Gastroesophageal sphincter (tissue), 4 donors: Measurements from ENCODE around the gene SMDT1. TPM values are rescaled to one million over a fixed set of nuclear protein-coding genes. Genes with fewer than 3 reads are reported as not detected.
A peak's percentile ranks its signal among the peaks of the same experiment; 100 is the strongest.

Experiments used
- ATAC-seq: fragments of 150-250 bp; one replicate; pipeline ENCODE4 v1.9.1; 2016; ENCODE audit warnings: mild to moderate bottlenecking, moderate library complexity
- H3K27ac ChIP-seq, 4 donors: fragments of 200-600 bp; sonication (generic) in 3 of 4; 1 replicate in 3 of 4; 2 replicates in 1 of 4; pipeline ENCODE4 v1.5.1; 2016 to 2019
- H3K27me3 ChIP-seq: fragments of 200-600 bp; sonication (generic); one replicate; pipeline ENCODE4 v1.5.1; 2019
- H3K36me3 ChIP-seq, 2 donors: fragments of 200-600 bp; sonication (generic); one replicate each; pipeline ENCODE4 v1.5.1; 2019; ENCODE audit warnings: control low read depth in 1 of 2
- H3K4me1 ChIP-seq, 3 donors: fragments of 200-600 bp; sonication (generic); 1 replicate in 2 of 3; 2 replicates in 1 of 3; pipeline ENCODE4 v1.5.1; 2016 to 2019; ENCODE audit warnings: control low read depth in 2 of 3
- H3K4me3 ChIP-seq, 2 donors: fragments of 200-600 bp; sonication (generic); one replicate each; pipeline ENCODE4 v1.5.1; 2019; ENCODE audit warnings: mild to moderate bottlenecking in 1 of 2, moderate library complexity in 1 of 2
- H3K9me3 ChIP-seq, 3 donors: fragments of 200-600 bp; sonication (generic); one replicate each; pipeline ENCODE4 v1.5.1; 2017 to 2019; ENCODE audit warnings: control low read depth in 2 of 3
- EP300 ChIP-seq: sonication (generic); formaldehyde crosslinking; IDR thresholded peaks from one replicate; pipeline ENCODE4 v1.6.1; 2017; ENCODE audit warnings: antibody characterized with exemption, mild to moderate bottlenecking
- POLR2A ChIP-seq, 2 donors: fragments of 450-650 bp; IDR thresholded peaks; one replicate each; pipeline ENCODE4 v1.6.1; 2017; ENCODE audit warnings: antibody characterized with exemption in 2 of 2, mild to moderate bottlenecking in 2 of 2, moderate library complexity in 1 of 2
- POLR2AphosphoS5 ChIP-seq: sonication (generic); formaldehyde crosslinking; IDR thresholded peaks from one replicate; pipeline ENCODE4 v1.6.1; 2017; ENCODE audit warnings: antibody characterized with exemption
- WGBS, 2 donors: methylation state at CpG; one replicate each; pipeline ENCODE4 v1.1.5; 2018; ENCODE audit warnings: low coverage in 1 of 2; 5-methylcytosine and 5-hydroxymethylcytosine counted together
- total RNA-seq, 4 donors: library from RNA; depleted of rRNA; stranded (reverse); fragments of >200 nt; gene quantifications; one replicate each; pipeline ENCODE4 v1.1.0, GENCODE V29; 2016
- TF ChIP-seq, protein P1 (sequence below), 4 experiments: fragments of 200-600 bp in 2 of 4; fragments of 450-650 bp in 2 of 4; sonication (generic) in 1 of 4; IDR thresholded peaks; one replicate each; pipeline ENCODE4 v1.5.1; 2017 to 2019; ENCODE audit warnings: antibody characterized with exemption in 4 of 4, mild to moderate bottlenecking in 2 of 4, moderate library complexity in 2 of 4

The SMDT1 gene
- total RNA-seq, 4 donors from 2014 or later = 8.6 to 22.4 (median 19.4) TPM

DNA sequence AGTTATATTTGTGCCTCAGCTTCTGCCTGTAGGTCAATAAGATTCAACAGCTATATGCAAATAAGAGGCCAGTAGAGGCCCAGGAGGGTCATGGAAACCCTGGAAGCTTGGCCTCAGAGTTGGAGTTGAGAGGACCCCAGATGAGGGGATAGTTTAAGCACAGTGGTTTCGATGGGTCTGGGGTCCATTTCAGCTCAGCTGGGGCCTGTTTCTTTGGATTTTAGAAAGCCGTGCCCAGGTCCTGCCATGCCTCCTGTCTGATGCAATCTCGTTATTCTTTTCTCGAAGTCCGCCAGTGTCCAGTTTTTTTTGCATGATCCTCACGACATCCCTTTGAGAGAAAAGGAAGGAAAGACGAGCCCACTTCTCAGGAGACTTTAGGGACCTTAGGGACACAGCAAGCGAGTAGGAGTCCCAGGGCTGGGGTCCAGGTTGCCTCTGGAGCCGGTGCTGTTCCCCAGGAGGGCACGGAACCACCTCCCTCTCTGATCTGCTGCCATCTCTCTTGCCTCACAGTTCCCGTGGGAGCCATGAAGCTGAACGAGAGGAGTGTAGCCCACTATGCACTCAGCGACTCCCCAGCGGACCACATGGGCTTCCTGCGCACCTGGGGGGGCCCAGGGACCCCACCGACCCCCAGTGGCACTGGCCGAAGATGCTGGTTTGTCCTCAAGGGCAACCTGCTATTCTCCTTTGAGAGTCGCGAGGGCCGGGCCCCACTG lies 2.6 kb upstream of the SMDT1 start:
- H3K27ac ChIP-seq = peak overlapping the region in 3 of 4 donors; percentile 93 to 99 (median 97)
- 81 to 86% methylated on average over 5 to 9 of the region's 20 CpGs for WGBS, 2 donors
- H3K9me3 ChIP-seq = no peaks in the 10 kb centered on the region
- H3K27me3 ChIP-seq = no peaks in the 10 kb centered on the region
- H3K4me1 ChIP-seq = peaks cover 5 to 68% (median 22%) of the 10 kb centered on the region in 3 donors
- no peak for ATAC-seq
- H3K4me3 ChIP-seq = no peak overlapping the region
- TF ChIP-seq EP300 (no peak), POLR2AphosphoS5 (no peak), POLR2A (IDR thresholded peaks at IDR 0.05) (no peak)
- TF ChIP-seq, protein P1, sequence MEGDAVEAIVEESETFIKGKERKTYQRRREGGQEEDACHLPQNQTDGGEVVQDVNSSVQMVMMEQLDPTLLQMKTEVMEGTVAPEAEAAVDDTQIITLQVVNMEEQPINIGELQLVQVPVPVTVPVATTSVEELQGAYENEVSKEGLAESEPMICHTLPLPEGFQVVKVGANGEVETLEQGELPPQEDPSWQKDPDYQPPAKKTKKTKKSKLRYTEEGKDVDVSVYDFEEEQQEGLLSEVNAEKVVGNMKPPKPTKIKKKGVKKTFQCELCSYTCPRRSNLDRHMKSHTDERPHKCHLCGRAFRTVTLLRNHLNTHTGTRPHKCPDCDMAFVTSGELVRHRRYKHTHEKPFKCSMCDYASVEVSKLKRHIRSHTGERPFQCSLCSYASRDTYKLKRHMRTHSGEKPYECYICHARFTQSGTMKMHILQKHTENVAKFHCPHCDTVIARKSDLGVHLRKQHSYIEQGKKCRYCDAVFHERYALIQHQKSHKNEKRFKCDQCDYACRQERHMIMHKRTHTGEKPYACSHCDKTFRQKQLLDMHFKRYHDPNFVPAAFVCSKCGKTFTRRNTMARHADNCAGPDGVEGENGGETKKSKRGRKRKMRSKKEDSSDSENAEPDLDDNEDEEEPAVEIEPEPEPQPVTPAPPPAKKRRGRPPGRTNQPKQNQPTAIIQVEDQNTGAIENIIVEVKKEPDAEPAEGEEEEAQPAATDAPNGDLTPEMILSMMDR (IDR thresholded peaks at IDR 0.05) = no peak
- peaks cover 0 to 32% of the 10 kb centered on the region in 2 donors for H3K36me3 ChIP-seq

DNA sequence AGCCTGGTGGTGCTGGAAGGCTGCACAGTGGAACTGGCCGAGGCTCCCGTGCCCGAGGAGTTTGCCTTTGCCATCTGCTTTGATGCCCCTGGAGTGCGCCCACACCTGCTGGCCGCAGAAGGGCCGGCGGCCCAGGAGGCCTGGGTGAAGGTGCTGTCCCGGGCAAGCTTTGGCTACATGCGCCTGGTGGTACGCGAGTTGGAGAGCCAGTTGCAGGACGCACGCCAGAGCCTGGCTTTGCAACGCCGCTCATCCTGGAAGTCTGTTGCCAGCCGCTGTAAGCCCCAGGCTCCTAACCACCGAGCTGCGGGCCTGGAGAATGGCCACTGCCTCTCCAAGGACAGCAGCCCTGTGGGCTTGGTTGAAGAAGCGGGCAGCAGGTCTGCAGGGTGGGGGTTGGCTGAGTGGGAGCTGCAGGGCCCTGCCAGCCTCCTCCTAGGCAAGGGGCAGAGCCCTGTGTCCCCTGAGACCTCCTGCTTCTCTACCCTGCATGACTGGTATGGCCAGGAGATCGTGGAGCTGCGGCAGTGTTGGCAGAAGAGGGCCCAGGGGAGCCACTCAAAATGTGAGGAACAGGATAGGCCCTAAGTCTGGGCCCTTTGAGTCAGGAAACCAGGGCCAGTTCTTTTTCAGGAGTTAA lies 1.9 kb upstream of the SMDT1 start:
- no peak for ATAC-seq
- no peaks in the 10 kb centered on the region for H3K27me3 ChIP-seq
- H3K4me1 ChIP-seq = peaks cover 5 to 69% (median 22%) of the 10 kb centered on the region in 3 donors
- H3K36me3 ChIP-seq = peaks cover 0 to 38% of the 10 kb centered on the region in 2 donors
- no peak overlapping the region for H3K4me3 ChIP-seq
- WGBS, 2 donors = 92 to 96% methylated on average over 2 to 9 of the region's 21 CpGs
- peak overlapping the region; percentile 93 to 99 (median 98) for H3K27ac ChIP-seq
- TF ChIP-seq POLR2A (IDR thresholded peaks at IDR 0.05) (no peak), EP300 (no peak), POLR2AphosphoS5 (no peak)
- TF ChIP-seq, protein P1 (IDR thresholded peaks at IDR 0.05) = no peak
- no peaks in the 10 kb centered on the region for H3K9me3 ChIP-seq

DNA sequence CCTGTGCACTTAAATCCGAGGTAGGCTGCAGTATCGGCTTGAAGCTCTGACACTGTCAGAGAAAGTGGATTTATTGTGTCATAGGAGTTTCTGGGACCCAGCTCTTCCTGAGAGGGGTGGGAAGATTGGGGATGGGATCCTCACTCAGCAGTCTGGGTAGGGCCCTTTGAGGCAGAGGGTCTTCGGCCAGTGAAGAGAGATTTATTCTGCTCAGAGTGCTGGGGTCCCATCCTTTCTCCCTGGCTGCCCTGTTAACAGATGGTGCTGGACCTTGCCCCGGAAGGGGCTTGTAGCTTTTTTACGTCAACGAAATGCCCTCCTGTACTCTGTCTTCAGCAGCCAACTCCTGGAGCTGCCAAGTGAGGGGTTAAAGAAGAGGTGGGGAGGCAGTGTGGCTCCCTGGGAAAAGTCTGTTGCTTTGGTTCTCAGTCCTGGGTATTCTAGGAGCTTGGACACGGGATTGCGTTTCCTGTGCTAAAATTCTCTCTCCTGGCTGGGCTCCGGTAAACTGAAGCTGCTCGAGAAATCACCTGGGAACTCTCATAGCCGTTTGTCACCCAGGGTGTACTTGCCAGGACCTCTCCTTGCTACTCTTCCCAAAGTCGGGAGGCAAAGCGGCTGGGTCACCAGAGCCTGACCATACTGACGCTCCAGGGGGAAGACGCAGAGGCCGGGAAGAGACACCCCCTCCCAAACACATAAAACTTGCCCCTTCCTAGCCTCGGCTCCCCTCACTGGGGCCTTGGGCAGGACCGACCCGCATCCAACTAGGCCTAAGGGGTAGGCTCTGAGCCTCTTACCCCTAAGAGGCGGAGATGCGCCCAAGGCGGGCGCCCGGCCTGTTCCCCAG lies 806 bp upstream of the SMDT1 start:
- Histone ChIP-seq H3K27ac (peak overlapping the region; percentile 93 to 99 (median 98)), H3K9me3 (no peaks in the 10 kb centered on the region), H3K27me3 (no peaks in the 10 kb centered on the region), H3K36me3 (peaks cover 0 to 49% of the 10 kb centered on the region in 2 donors), H3K4me3 (peak overlapping the region; percentile 36 to 70), H3K4me1 (peaks cover 5 to 74% (median 22%) of the 10 kb centered on the region in 3 donors)
- peak; percentile 6 for ATAC-seq
- 5 to 20% methylated on average over 2 to 7 of the region's 24 CpGs for WGBS, 2 donors
- no peak for TF ChIP-seq POLR2A (IDR thresholded peaks at IDR 0.05)
- TF ChIP-seq POLR2AphosphoS5 = no peak
- no peak for TF ChIP-seq EP300
- TF ChIP-seq, protein P1 (IDR thresholded peaks at IDR 0.05) = no peak

DNA sequence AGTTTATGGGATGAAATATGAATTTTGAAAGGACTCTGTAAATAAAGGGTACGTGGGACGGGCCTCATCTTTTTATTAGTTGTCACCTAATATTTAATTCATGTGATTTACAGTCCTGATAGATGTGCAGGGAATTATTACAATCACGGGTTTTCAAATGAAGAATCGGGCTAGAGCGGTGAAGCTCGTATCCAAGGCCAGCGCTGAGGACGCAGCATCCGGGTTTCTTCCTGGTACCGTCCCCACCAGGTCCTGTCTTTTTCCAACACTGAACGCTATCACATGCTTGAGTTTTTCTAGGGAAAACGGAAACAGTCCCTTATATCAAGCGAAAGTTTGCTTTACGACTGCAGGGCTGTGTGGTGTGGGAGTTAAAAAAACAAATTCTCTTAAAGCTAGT lies 787 bp downstream of the SMDT1 start:
- Histone ChIP-seq H3K4me1 (peaks cover 5 to 68% (median 22%) of the 10 kb centered on the region in 3 donors), H3K27me3 (no peaks in the 10 kb centered on the region), H3K4me3 (peak overlapping the region; percentile 36 to 70), H3K36me3 (peaks cover 0 to 65% of the 10 kb centered on the region in 2 donors), H3K27ac (peak overlapping the region; percentile 93 to 99 (median 98)), H3K9me3 (no peaks in the 10 kb centered on the region)
- no peak for TF ChIP-seq POLR2AphosphoS5
- TF ChIP-seq, protein P1 (IDR thresholded peaks at IDR 0.05) = no peak
- no peak for TF ChIP-seq POLR2A (IDR thresholded peaks at IDR 0.05)
- WGBS, 2 donors = 0 to 10% methylated on average over 14 of the region's 14 CpGs
- no peak for ATAC-seq
